GM21786 (cell line): ENCODE measurements around the gene STX12.

Experiments
- ATAC-seq: cut with Tn5 transposase; IDR thresholded peaks from one replicate; pipeline ENCODE4 v1.9.1; 2021; ENCODE audit not compliant: unreplicated experiment

STX12 gene

DNA sequence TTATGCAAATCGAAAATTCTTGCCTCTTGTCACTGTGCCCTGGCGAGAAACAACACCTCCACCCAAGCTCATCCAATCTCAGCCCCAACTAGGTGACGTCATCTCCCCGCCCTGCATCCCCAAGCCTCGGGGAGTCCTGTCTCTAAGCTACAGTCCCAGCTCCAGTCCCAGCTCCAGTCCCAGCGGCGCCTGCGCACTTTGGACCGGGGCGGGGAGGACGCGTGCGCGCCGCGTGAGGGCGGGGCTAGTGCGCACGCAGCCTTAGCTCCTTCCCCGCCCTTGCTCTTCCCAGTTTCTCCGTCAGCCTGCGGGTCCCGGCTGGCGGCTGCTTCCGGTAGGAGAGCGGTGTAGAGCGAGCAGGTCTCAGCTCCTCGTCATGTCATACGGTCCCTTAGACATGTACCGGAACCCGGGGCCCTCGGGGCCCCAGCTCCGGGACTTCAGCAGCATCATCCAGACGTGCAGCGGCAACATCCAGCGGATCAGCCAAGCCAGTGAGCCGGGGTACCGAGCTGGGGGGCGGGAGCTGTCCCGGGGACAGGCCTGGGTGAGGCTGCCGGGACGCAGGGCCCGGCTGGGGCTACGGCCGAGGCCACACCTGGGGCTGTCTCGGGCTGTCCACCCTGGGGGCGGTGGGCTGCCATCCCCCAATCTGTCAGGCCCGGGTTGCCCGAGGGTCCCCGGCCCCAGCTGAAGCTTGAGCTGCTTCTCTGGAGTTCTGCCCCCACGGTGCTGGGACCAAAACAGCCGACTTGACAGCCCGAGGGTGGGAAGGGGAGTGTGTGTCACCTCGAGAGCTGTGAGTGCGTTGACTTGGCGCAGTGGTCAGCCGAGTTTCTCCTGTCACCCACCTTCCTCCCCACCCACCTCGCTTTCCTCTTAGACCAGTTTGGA lies at the start of gene STX12:
Gene STX12 (plus strand): TSS at position 288 of the 894 bp plus-strand sequence. CDS start 89 bp downstream, at position 377.
- ATAC-seq = peak; percentile 93

DNA sequence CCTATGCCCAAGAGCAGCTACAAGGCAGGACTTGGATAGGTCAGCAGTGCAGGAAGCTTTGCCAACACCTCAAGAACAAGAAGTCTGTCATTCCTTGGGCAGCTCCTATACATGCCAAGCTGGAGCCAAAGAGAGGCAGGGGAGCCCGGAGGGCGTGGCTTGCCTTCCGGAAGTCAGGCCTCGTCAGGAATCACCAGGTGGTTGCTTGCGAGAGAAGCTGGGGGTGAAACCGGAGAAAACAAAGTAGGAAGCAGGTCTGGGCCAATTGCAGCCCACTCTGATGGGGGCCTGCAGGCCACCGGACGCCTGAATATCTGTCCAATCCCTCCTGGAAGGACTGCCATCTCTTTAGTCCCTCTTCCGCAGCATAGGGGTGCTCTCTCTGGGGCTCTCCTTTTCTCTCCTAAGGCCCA lies 48.1 kb upstream of the STX12 start:
- no peak for ATAC-seq

DNA sequence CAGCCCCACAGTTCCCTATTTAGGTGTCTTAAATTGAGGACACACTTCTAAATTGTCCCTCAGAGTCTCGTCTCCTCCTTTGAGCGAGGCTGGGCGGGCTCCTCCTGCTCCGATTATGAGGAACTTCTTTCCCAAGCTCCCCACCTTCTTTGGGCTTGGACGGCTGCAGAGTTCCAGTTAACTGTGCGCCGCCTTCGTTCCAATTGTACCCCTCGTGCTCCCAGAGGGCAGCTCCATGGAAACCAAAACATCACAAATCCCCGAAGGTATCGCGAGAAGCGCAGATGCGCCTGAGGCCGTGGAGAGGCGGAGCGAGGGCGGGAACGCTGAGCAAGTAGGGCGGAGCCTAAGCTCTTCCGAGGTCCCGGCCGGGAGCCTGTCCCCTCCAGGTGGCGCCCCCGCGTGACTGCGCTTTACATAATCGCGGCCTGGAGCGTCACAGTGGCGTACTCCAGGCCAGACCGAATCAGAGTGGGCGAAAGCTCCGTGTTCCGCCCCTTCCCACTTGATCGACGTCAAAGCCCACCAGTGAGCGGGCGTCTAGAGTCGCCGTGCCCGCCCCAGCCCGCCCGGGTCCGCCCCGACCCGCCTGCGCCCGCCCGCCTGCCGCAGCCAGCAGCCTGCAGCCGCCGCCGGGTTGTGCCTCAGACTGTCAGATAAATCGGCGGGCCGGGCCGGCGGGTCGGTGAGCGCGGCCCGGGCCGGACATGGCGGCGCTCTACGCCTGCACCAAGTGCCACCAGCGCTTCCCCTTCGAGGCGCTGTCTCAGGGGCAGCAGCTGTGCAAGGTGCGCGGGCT lies 47.4 kb upstream of the STX12 start, which contains the start of gene FAM76A:
Gene FAM76A (plus strand): TSS at position 588 of the 799 bp plus-strand sequence. CDS start 120 bp downstream, at position 708.
- ATAC-seq = peak; percentile 96

DNA sequence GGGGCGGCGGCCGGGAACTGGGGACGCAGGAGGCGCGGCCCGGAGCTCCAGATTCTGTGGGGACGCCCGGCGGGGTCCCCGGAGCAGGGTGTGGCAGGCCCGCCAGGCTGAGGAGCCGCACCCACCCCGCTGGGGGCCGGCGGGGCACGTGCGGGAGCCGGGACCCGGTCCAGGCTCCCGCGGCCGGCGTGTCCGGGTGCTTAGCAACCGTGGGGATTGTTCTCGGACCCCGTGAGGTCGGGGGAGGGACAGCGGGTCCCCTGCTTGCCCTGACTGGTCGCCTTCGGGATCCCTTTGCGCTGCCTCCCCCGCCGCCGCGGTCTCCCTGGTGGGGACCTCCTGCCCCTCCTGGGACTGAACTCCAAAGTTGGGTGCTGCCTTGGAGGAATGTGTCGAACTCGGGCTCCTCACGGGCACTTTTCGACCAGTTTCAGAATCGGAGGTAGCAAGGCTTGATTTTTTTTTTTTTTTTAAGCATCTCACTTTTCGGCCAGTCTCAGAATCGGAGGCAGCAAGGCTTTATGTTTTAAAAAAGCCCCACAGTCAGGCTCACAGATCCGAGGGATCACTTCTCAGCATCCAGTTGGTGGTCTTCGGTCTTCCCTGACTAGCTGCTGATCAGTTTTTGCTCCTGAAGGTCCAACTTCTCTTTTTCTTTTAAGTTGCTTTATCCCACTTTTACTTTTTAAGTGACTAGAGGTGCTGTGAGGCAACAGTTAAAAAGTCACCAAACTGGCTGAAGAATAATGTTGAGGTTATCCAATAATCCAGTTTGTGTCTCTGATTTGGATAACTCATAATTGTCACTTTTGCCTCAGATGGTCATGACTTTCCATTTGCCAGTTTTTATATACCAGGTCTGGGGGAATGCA lies 46.6 kb upstream of the STX12 start:
- ATAC-seq = peak; percentile 17

DNA sequence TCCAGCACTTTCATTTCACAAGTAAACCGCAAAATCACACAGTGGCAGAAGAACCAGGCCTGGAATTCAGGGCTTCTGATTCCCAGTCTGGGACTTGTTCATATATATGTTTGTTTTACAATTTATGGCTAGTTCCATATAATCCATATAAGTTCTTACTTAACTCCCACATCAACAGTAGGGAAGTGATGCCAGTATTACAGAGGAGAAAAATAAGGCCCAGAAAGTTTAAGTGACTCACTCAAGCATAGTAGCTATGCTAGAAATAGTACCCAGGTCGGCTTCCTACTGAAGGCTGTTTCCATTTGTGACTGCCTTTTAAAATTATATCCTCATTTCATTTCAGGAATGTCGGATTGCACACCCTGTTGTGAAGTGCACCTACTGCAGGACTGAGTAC lies 45.9 kb upstream of the STX12 start:
- ATAC-seq = no peak

DNA sequence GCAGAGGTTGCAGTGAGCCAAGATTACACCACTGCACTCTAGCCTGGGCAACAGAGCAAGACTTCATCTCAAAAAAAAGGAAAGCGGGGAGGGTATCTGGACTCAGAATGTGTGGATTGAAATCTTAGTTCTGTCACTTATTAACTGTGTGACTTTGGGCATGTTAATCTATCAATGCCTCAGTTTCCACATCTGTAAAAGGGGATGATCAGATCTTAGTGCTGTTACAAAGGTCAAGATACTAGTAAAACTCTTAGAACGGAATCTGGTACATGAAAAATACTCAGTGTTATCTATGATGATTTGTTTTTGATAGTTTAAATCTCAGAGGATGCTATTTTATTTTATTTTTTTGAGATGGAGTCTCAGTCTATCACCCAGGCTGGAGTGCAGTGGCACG lies 36.8 kb upstream of the STX12 start:
- ATAC-seq = no peak

DNA sequence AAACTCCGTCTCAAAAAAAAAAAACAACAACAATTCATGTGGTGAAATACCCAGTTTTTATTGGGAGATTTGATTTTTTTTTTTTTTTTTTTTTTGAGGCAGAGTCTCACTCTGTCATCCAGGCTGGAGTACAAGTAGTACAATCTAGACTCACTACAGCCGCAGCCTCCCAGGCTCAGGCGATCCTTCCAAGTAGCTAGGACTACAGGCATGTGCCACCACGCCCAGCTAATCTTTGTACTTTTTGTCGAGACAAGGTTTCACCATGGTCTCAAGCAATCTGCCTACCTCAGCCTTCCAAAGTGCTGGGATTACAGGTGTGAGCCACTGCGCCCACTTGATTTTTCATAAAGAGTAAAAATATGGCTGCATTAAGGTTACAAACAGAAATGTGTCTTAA lies 31.9 kb upstream of the STX12 start:
- no peak for ATAC-seq

DNA sequence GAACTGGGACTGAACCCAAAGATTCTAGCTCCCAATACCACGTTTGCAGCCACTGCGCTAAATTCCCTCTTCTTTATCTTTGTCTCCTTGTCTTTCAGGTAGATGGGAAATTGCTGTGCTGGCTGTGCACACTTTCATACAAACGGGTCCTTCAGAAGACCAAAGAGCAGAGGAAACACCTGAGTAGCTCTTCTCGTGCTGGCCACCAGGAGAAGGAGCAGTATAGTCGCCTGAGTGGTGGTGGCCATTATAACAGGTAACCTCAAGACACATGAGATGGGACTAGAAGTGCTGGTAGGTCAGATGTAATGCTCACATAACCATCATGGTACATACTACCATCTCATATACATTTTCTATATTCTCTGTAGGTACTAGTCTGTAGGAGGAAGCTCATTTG lies 28.5 kb upstream of the STX12 start:
- ATAC-seq = no peak

DNA sequence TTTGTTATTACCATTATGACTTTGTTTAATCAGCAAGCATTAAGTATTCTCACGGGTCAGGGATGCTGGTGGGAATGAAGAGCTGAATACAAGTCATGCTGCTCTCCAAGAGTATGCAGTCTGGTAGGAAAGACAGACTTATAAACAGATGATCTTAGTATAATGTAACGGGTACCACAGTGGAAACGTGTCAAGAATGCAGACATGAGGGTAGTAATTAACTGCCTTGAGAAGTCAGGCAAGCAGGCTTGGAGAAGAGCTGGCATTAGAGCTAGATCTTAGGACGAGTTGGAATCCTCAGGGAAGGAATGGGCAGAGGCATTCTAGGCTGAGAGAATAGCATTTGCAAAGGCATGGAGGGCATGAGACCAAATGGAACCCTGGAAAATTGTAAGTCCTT lies 27.6 kb upstream of the STX12 start:
- ATAC-seq = no peak

DNA sequence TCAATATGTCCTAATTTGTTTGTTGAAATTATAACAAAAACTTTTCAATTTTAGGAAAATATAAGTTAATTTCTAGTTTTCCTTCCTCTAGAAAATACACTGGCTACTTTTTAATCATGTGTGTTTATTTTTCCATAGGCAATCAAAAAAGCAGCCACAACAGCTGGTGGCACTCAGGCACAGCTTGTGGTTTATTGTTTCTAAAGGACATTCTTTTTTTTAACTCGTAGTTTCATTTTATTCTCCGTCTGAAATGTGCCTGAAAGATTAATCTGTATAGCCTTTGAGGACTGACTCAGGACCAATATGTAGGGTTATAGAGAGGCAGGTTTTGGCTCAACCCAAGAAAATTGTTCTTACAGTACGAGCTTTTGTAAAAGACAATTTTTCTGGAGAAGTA lies 20.7 kb upstream of the STX12 start:
- ATAC-seq = no peak

DNA sequence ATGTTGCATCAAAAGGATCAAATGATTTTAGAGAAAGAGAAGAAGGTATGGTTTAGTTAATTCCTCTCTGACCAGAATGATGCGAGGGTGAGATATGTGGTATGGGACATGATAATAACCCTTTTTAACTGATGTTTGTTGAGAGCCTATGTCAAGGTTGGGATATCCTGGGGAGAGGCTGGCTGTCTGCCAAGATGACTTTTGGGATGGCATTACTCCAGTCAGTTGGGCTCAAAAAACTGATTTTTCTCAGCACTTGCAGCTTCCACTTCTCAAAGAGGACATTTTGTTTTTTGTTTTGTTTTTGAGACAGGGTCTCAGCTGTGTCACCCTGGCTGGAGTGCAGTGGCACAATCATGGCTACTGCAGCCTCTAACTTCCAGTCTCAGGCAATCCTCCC lies 17.7 kb upstream of the STX12 start:
- no peak for ATAC-seq

DNA sequence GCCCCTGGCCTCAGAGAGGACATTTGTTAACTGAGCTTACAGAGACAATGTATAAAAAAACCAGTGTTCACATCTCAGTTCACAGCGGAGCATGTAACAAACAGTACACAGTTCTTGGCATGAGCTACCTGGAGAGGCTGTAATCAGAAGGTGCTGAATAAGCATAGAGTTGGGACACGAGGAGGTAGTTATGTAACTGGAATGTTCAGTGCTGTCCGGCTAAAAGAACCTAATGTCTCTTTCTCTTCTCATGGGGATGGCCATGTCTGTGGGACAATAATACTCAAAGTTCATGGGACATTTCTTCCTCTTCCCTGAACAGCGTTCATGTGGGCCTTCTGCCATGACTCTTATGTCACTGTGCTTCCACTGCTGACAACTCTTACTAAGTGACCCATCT lies 17.2 kb upstream of the STX12 start:
- no peak for ATAC-seq

DNA sequence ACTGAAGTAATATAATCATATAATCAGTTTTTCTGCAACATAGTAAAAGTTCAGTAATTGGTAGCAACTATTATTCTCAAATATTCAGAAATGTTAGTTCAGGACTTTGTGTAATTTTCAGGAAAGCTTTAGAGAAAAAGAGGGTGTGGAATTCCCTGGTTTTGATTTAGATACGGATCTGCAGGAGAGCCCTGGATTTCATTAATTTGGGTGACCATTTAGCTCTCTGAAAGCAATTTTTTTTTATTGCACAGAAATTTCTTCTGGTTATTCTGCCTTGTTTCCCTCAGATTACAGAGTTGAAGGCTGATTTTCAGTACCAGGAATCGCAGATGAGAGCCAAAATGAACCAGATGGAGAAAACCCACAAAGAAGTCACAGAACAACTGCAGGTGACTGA lies 13.8 kb upstream of the STX12 start:
- no peak for ATAC-seq

DNA sequence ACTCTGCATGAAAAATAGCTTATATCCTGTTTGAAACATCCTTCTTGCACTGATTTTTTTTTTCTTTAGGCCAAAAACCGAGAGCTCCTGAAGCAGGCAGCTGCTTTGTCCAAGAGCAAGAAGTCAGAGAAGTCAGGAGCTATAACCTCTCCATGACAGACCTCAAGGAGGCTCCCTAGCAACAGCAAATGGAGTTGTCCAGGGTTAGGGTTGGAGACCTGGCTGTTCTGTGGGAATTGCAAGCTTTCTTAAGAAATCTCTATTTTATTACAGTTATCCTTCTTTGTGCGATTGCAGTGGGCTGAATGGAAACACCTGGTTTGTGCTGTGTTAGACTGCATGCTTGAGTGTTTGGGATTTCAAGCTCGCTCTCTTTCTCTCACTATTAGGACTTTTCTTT lies 12.6 kb upstream of the STX12 start:
- no peak for ATAC-seq

DNA sequence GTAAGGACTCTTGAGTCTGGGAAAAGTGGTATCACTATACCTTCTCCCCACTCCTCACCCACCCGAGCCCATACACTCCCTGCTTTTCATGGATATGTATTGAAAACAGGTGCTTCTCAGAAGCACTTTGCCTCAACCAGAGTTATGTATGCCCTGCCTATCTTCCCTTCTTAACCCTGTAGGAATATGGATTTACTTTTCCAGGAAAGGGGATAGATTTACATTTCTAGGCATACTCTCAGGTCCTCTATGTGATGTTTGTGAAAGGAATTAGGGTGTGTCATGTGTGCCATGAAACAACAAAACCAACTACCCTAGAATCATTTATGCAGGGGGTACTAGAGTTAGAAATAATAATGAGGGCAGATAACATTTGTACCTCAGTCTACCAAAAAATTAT lies 11.0 kb upstream of the STX12 start:
- no peak for ATAC-seq

DNA sequence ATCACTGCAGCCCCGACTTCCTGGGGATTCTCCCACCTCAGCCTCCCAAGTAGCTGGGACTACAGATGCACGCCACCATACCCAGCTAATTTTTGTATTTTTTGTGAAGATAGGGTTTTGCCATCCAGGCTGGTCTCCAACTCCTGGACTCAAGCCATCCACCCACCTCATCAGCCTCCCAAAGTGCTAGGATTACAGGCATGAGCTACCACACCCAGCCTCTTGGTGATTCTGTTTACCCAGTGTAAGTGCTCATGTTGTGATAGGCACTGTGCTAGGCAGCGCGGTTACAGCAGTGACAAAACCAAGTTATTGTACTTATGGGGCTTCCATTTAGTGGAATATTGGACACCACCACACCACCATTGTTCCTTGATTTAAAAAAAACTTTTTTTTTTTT lies 9.7 kb upstream of the STX12 start:
- ATAC-seq = no peak

DNA sequence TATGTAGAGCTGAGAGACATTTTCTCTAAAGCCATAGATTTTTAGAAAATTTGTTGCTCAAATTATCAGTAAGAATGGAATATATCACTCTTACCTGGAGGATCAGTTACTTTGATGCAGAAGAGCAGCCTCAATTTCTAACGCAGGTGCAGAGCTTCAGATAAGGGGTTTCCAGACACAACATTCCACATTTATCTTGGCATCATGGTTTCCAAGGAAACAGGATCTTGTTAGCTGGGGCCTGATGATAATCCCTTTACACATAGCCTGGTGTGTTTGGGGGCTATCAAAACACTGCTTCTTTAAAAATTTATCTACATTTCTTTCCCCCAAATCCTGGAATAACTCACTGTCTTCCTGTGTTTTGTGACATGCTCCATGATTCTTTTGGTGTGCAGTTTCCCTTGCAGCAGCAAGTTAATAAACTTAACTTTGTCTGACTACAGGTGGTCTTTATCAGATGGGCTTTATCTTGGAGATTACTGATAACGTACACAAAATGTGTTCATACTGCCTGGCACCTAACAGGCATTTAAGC lies 2.7 kb upstream of the STX12 start:
- no peak for ATAC-seq

DNA sequence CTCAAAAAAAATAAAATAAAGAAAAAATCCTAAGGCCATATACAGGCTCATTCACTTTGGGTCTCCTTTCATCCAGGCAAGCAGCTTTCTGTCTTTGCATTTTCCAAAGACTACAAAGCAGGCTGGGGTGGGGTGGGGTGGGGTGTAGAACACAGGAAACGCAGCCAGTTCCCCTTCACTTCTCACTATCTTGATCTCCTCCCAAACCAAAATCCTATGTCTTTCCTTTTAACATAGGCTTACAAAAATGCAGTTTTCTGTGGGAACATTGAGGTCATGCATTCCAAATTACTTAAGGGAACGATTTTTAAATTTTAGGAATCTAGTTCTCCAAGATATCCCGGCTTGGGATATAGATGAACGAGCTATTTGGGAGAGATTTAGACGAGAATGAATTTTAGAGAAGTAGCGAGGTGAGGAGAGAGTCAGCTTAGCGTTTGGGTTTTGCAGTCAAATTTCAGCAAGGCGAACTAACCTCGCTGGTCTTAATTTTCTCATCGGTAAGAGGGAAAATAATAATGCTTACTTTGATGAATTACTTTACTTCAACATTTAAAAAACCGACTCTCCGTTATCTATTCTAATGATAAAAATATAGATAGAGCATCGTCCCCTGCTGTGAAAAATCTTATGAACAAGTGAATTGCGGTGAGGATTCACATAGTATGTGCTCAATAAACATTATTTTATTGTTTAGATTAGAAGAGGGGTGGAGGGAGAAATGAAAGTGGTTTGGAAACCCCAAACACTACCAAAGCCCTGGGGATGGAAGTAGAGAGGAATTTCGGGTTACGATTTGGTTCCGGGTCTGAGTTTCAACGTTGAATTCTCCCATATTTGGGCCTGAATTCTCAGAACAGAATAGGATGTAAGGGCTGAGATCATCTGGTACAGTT lies 735 bp upstream of the STX12 start:
- ATAC-seq = no peak

DNA sequence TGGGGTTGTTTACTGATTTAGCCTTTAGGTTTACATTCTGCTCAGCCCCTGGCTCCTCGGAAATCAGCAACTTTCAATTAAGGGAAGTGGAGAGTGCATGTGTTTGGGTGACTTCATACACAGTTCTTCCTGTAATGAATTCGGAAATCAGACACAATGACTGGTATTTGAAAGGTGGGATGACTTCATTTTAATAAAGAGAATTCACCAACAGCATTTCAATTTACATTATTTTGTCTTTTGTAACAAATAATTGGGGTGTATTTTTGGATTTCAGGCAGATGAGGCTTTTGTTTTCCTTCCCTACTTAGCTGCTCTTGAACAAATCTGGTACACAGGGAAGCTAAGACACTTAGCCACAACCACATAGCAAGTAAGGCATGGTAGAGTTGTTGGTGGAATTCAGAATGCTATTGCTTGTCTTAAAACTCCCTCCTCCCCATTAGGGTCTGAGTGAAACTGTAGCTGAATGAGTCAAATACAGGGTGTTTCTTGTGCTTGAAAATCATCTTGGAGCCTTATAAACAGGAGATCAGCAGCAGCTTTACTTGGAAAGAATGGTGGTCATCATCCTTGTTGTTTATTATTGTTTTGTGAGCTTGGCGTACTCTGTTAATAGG lies 917 bp downstream of the STX12 start:
- ATAC-seq = peak; percentile 4
